Naive thymus-derived CD4-positive, alpha-beta T cell (primary cell): ENCODE data around the gene ZCCHC4. TPM values are rescaled to one million over a fixed set of nuclear protein-coding genes. Genes with fewer than 3 reads are reported as not detected.

Experiments
- ATAC-seq: fragments of 150-1000 bp; cut with Tn5 transposase; 2 replicates; pipeline ENCODE4 v1.10.0; 2021; ENCODE audit warnings: mild to moderate bottlenecking, moderate library complexity
- CTCF ChIA-PET: fragments of 350-600 bp; sonication (Branson Sonifier 250); formaldehyde crosslinking; loops from one replicate; lab custom pipeline; 2021; ENCODE audit warnings: antibody characterized with exemption; lab: Charles Lee
- POLR2A ChIA-PET: fragments of 350-600 bp; sonication (Branson Sonifier 250); formaldehyde crosslinking; loops from one replicate; lab custom pipeline; 2021; ENCODE audit warnings: antibody characterized with exemption, inconsistent platforms; lab: Charles Lee
- DNase-seq, 9 donors: peaks; one replicate each; pipeline versions ENCODE4 v3.0.0 to v3.0.0-alpha.2; 2020 to 2022; ENCODE audit warnings: mixed read lengths in 1 of 9
- H3K27ac ChIP-seq: one replicate; pipeline ENCODE4 v1.7.0; 2013; ENCODE audit warnings: mild to moderate bottlenecking, low read depth, low read length, moderate library complexity
- H3K27me3 ChIP-seq, 2 donors: one replicate each; pipeline ENCODE4 v1.7.0; 2013; ENCODE audit warnings: low read length in 2 of 2, mild to moderate bottlenecking in 2 of 2, moderate library complexity in 2 of 2; ENCODE audit not compliant: control insufficient read depth in 2 of 2, insufficient read depth in 2 of 2
- H3K36me3 ChIP-seq, 3 experiments: 1 replicate in 2 of 3; 2 replicates in 1 of 3; pipeline ENCODE4 v1.7.0; 2013; ENCODE audit warnings: low read length in 3 of 3, mild to moderate bottlenecking in 3 of 3, moderate library complexity in 1 of 3; ENCODE audit not compliant: insufficient read depth in 3 of 3, control insufficient read depth in 2 of 3
- H3K4me1 ChIP-seq, 2 donors: one replicate each; pipeline ENCODE4 v1.7.0; 2013; ENCODE audit warnings: low read length in 2 of 2, mild to moderate bottlenecking in 2 of 2, moderate library complexity in 1 of 2; ENCODE audit not compliant: control insufficient read depth in 2 of 2, insufficient read depth in 2 of 2
- H3K4me3 ChIP-seq: 2 replicates; pipeline ENCODE4 v1.7.0; 2013; ENCODE audit warnings: mild to moderate bottlenecking, low read length
- H3K9me3 ChIP-seq, 3 experiments: 1 replicate in 2 of 3; 2 replicates in 1 of 3; pipeline ENCODE4 v1.7.0; 2013; ENCODE audit warnings: low read length in 3 of 3; ENCODE audit not compliant: control insufficient read depth in 2 of 3
- H3K27ac Mint-ChIP-seq, 9 donors: one replicate each; pipeline ENCODE4 v1.8.0; 2020 to 2022; ENCODE audit warnings: mixed read lengths in 9 of 9, mild to moderate bottlenecking in 8 of 9, moderate library complexity in 5 of 9, inconsistent platforms in 2 of 9
- H3K27me3 Mint-ChIP-seq, 5 donors: one replicate each; pipeline ENCODE4 v1.8.0; 2021 to 2022; ENCODE audit warnings: mixed read lengths in 5 of 5, mild to moderate bottlenecking in 1 of 5
- H3K36me3 Mint-ChIP-seq, 5 donors: one replicate each; pipeline ENCODE4 v1.8.0; 2020 to 2022; ENCODE audit warnings: mixed read lengths in 5 of 5, mild to moderate bottlenecking in 3 of 5, inconsistent platforms in 1 of 5
- H3K4me1 Mint-ChIP-seq, 7 donors: one replicate each; pipeline ENCODE4 v1.8.0; 2020 to 2022; ENCODE audit warnings: mixed read lengths in 7 of 7, mild to moderate bottlenecking in 3 of 7, inconsistent platforms in 1 of 7
- H3K4me3 Mint-ChIP-seq, 10 donors: one replicate each; pipeline ENCODE4 v1.8.0; 2020 to 2022; ENCODE audit warnings: mild to moderate bottlenecking in 10 of 10, mixed read lengths in 10 of 10, moderate library complexity in 6 of 10, inconsistent platforms in 2 of 10
- H3K9me3 Mint-ChIP-seq, 11 donors: one replicate each; pipeline ENCODE4 v1.8.0; 2020 to 2022; ENCODE audit warnings: mixed read lengths in 11 of 11, mild to moderate bottlenecking in 4 of 11, inconsistent platforms in 1 of 11, moderate library complexity in 1 of 11
- intact Hi-C, 2 donors: fragments of 100-400 bp; cut with micrococcal nuclease; formaldehyde crosslinking; loops; one replicate each; pipeline ENCODE4 v1.15.1; 2023
- polyA plus RNA-seq, 2 donors: library from polyadenylated mRNA; unstranded; fragments of 300-500 nt; fragmentation: Illumina TruSeq; gene quantifications; one replicate each; pipeline ENCODE4 v1.2.3, GENCODE V29; 2021
- total RNA-seq, 6 experiments: library from RNA in 5 of 6; stranded (reverse) in 5 of 6; gene quantifications; 1 replicate in 5 of 6; 2 replicates in 1 of 6; pipeline ENCODE4 v1.2.3 and lab custom pipeline; 2021 to 2026

The ZCCHC4 gene
- total and polyA plus RNA-seq, 7 experiments from 2014 or later = 9.5 to 15.5 (median 13.6) TPM

DNA sequence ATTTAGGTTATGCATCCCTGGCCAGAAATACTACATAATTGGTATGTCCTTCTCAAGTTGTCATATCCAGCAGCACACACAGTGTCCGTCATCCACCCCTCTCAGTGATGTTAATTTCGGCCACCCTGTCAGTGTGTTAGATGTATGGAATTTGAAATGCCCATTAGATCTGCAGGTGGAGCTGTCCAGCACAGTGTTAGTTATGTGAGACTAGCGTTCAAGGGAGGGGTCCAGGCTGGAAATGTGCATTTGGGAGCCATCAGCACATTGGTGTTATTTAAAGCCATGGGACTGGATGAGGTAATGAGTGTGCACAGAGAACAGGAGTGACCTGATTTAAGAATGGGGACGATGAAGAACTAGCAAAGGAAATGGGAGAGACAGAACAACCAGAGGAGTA, 86.9 kb downstream of the ZCCHC4 start:
- no peak overlapping the region for H3K27ac Mint-ChIP-seq
- H3K27me3 Mint-ChIP-seq = no peaks in the 10 kb centered on the region
- peaks cover 41 to 81% (median 61%) of the 10 kb centered on the region in 5 donors for H3K36me3 Mint-ChIP-seq
- no peaks in the 10 kb centered on the region for H3K9me3 ChIP-seq
- no peaks in the 10 kb centered on the region for H3K4me1 ChIP-seq
- H3K9me3 Mint-ChIP-seq = peaks cover 0 to 7% (median 4%) of the 10 kb centered on the region in 11 donors
- DNase-seq (no peak), ATAC-seq (no peak)
- H3K4me1 Mint-ChIP-seq = peaks cover 0 to 14% (median 0%) of the 10 kb centered on the region in 7 donors
- H3K36me3 ChIP-seq = peaks cover 24 to 79% (median 31%) of the 10 kb centered on the region in 3 experiments
- ChIA-PET POLR2A (interaction anchor here (0.6 kb wide), 1 partner anchor 57 kb away, joined by 3 read pairs; no protein-coding TSS in a partner anchor), CTCF (no interaction called here)
- intact Hi-C loops = no loop called here
- no peak overlapping the region for H3K27ac ChIP-seq
- no peak overlapping the region for H3K4me3 ChIP-seq
- H3K4me3 Mint-ChIP-seq = no peak overlapping the region
- H3K27me3 ChIP-seq = no peaks in the 10 kb centered on the region

DNA sequence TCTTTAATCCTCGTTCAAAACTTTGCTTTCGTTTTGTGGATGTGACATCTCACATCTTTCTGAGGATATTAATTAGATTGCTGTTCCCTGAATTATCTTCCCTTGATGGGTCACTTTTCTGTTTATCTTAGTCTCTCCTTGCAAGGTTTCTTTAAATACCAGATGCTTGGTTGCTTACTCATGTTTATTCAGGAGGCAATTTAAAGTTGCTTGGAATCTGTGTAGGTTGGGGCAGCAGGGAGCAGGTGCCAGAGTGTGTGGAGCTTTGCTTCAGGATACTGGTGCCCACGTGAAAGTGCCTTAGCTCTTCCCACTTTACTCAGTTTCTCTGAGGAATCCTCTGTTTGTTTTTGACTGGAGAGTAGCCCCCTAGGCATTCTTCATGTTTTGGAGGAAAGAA, 88.5 kb downstream of the ZCCHC4 start:
- no peaks in the 10 kb centered on the region for H3K27me3 ChIP-seq
- ATAC-seq (no peak), DNase-seq (no peak)
- H3K9me3 ChIP-seq = no peaks in the 10 kb centered on the region
- H3K9me3 Mint-ChIP-seq = peaks cover 0 to 7% (median 4%) of the 10 kb centered on the region in 11 donors
- H3K27me3 Mint-ChIP-seq = no peaks in the 10 kb centered on the region
- POLR2A ChIA-PET = no interaction called here
- no peak overlapping the region for H3K4me3 Mint-ChIP-seq
- H3K27ac ChIP-seq = no peak overlapping the region
- H3K36me3 ChIP-seq = peaks cover 24 to 78% (median 29%) of the 10 kb centered on the region in 3 experiments
- CTCF ChIA-PET = no interaction called here
- no peak overlapping the region for H3K27ac Mint-ChIP-seq
- intact Hi-C loops = no loop called here
- peaks cover 41 to 76% (median 59%) of the 10 kb centered on the region in 5 donors for H3K36me3 Mint-ChIP-seq
- no peaks in the 10 kb centered on the region for H3K4me1 ChIP-seq
- no peak overlapping the region for H3K4me3 ChIP-seq
- H3K4me1 Mint-ChIP-seq = peaks cover 0 to 14% (median 0%) of the 10 kb centered on the region in 7 donors

DNA sequence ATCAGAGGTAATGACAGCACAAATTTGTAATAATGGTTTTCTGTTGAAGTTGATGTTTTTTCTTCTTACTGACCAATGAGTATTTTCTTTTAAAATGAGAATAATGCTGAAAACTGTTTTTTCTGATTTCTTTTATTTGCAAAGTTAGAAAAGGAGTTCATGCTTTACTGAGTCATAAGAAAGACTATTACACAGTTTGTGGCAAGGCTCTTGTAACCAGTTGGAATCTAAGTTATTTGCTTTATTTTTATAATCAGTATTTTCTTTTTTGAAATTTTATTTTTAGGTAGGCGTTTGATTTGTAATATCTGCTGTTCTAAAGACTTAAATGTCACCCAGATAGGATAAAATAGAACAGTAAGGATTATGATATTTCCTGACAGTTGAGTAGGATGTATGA, 89.9 kb downstream of the ZCCHC4 start:
- Histone ChIP-seq H3K9me3 (no peaks in the 10 kb centered on the region), H3K36me3 (peaks cover 15 to 75% (median 37%) of the 10 kb centered on the region in 3 experiments), H3K4me1 (no peaks in the 10 kb centered on the region), H3K27me3 (no peaks in the 10 kb centered on the region), H3K27ac (no peak overlapping the region), H3K4me3 (no peak overlapping the region)
- Mint-ChIP-seq H3K4me3 (no peak overlapping the region), H3K9me3 (peaks cover 0 to 1% (median 0%) of the 10 kb centered on the region in 11 donors), H3K27me3 (no peaks in the 10 kb centered on the region), H3K4me1 (peaks cover 0 to 14% (median 0%) of the 10 kb centered on the region in 7 donors), H3K27ac (no peak overlapping the region), H3K36me3 (peaks cover 31 to 66% (median 50%) of the 10 kb centered on the region in 5 donors)
- ATAC-seq (no peak), DNase-seq (no peak)
- ChIA-PET POLR2A (no interaction called here), CTCF (no interaction called here)
- intact Hi-C loops = no loop called here

DNA sequence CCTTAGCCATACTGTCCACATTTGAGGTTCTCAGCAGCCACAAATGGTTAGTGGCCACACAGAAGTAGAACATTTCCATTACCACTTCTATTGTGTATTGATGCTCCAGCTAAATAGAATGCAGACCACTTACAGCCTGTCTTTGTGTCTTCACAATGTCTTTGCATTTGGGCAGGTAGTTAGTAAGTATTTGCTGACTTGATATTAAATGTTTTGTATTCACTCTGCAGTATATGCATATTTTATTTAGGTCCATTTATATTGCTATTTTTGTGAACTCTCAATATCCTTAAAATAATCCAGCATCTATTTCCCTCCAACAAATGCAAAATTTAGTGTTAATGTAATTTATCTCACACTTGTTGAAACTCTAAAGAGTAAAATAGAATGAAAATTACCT, 91.1 kb downstream of the ZCCHC4 start:
- Mint-ChIP-seq H3K9me3 (peaks cover 0 to 1% (median 0%) of the 10 kb centered on the region in 11 donors), H3K4me3 (no peak overlapping the region), H3K4me1 (peaks cover 0 to 14% (median 0%) of the 10 kb centered on the region in 7 donors), H3K27me3 (no peaks in the 10 kb centered on the region), H3K27ac (no peak overlapping the region), H3K36me3 (peaks cover 22 to 64% (median 46%) of the 10 kb centered on the region in 5 donors)
- intact Hi-C loops = no loop called here
- DNase-seq (no peak), ATAC-seq (no peak)
- H3K36me3 ChIP-seq = peaks cover 22 to 76% (median 33%) of the 10 kb centered on the region in 3 experiments
- no peak overlapping the region for H3K4me3 ChIP-seq
- no peaks in the 10 kb centered on the region for H3K4me1 ChIP-seq
- H3K27ac ChIP-seq = no peak overlapping the region
- no peaks in the 10 kb centered on the region for H3K27me3 ChIP-seq
- POLR2A ChIA-PET = no interaction called here
- CTCF ChIA-PET = no interaction called here
- H3K9me3 ChIP-seq = no peaks in the 10 kb centered on the region

DNA sequence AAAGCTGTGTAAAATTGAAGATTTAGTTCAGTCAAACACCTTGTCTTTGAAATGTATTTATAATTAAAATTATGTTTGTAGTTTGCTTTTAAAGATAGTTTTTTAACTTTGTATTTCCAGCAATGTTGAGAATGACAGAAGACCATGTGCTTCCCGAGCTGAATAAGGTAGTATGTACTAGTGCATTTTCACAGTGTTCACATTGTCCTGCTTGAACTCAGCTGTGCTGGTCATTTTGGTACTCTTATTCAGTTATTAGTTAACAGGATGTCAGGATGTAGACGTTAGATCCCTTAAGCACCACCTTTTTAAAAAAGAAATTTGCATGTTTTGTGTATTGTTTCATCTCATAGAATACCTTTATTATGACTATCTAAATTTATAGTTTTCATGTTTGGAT, 92.9 kb downstream of the ZCCHC4 start:
- Mint-ChIP-seq H3K27me3 (no peaks in the 10 kb centered on the region), H3K4me1 (peaks cover 0 to 3% (median 0%) of the 10 kb centered on the region in 7 donors), H3K27ac (no peak overlapping the region), H3K36me3 (peaks cover 14 to 64% (median 40%) of the 10 kb centered on the region in 5 donors), H3K9me3 (peaks cover 0 to under 1% (median 0%) of the 10 kb centered on the region in 11 donors), H3K4me3 (no peak overlapping the region)
- POLR2A ChIA-PET = no interaction called here
- Histone ChIP-seq H3K4me1 (no peaks in the 10 kb centered on the region), H3K9me3 (no peaks in the 10 kb centered on the region), H3K27me3 (no peaks in the 10 kb centered on the region), H3K36me3 (peaks cover 27 to 78% (median 32%) of the 10 kb centered on the region in 3 experiments), H3K4me3 (no peak overlapping the region), H3K27ac (no peak overlapping the region)
- ATAC-seq = no peak
- no peak for DNase-seq
- CTCF ChIA-PET = no interaction called here
- intact Hi-C loops = no loop called here

DNA sequence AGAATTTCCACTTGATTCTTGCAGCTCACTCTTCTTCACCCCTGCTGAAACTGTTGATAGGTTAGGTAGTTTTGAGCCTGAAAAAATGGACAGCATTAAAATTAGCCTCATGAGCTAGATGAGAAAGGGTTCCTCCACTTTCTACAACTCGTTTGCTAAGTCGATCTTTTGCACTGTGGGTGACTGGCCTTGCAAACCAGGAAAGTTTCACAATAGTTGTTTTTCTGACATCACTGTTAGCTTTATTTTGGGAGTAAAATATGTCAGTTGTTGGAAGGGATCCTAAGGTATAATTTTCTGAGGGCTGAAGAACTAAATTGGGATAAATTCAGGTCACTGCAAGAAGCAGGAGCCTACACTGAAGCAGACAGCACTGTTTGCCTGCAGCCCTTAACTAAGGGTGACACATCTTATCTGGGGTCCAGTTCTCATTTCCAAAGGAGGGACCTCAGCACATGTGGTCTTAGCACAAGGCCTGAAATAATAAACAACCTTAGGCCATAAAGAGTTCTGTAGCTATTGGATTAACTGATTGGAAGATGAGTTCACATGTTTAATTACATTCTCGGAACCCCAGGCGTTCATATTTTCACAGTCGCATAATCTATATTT, 93.6 kb downstream of the ZCCHC4 start:
- H3K27ac Mint-ChIP-seq = no peak overlapping the region
- POLR2A ChIA-PET = no interaction called here
- peaks cover 34 to 78% (median 37%) of the 10 kb centered on the region in 3 experiments for H3K36me3 ChIP-seq
- no peak overlapping the region for H3K4me3 ChIP-seq
- DNase-seq = no peak
- peaks cover 18 to 65% (median 41%) of the 10 kb centered on the region in 5 donors for H3K36me3 Mint-ChIP-seq
- H3K4me3 Mint-ChIP-seq = no peak overlapping the region
- CTCF ChIA-PET = no interaction called here
- ATAC-seq = no peak
- no peaks in the 10 kb centered on the region for H3K9me3 Mint-ChIP-seq
- H3K27ac ChIP-seq = no peak overlapping the region
- H3K4me1 ChIP-seq = no peaks in the 10 kb centered on the region
- no peaks in the 10 kb centered on the region for H3K9me3 ChIP-seq
- H3K27me3 Mint-ChIP-seq = no peaks in the 10 kb centered on the region
- no peaks in the 10 kb centered on the region for H3K27me3 ChIP-seq
- H3K4me1 Mint-ChIP-seq = no peaks in the 10 kb centered on the region
- intact Hi-C loops = no loop called here
